K562 (cell line): ENCODE measurements around the gene DLL4. TPM values are rescaled to one million over a fixed set of nuclear protein-coding genes. Genes with fewer than 3 reads are reported as not detected.
A peak's percentile ranks its signal among the peaks of the same experiment; 100 is the strongest.

ENCODE experiments used
- BCOR ChIP-seq: fragments of 450-650 bp; IDR thresholded peaks from 2 replicates; pipeline ENCODE4 v1.6.1; 2016
- E2F6 ChIP-seq, 2 experiments: IDR thresholded peaks; 2 replicates each; pipeline ENCODE4 v1.6.1; 2011; ENCODE audit warnings: borderline replicate concordance in 1 of 2, control low read depth in 1 of 2, low read depth in 1 of 2, low read length in 1 of 2, mild to moderate bottlenecking in 1 of 2, mixed read lengths in 1 of 2, moderate library complexity in 1 of 2; ENCODE audit not compliant: insufficient read depth in 1 of 2, insufficient read length in 1 of 2, poor library complexity in 1 of 2, severe bottlenecking in 1 of 2; ENCODE audit errors: extremely low read depth in 1 of 2
- ELF2 ChIP-seq: fragments of 250-450 bp; sonication (Bioruptor Pico); IDR thresholded peaks from 2 replicates; pipeline ENCODE4 v1.5.0; 2021; ENCODE audit warnings: mild to moderate bottlenecking
- ERF ChIP-seq: fragments of 450-650 bp; formaldehyde crosslinking; IDR thresholded peaks from 2 replicates; pipeline ENCODE4 v1.4.0; 2020; ENCODE audit warnings: mild to moderate bottlenecking, mixed read lengths
- ETV1 ChIP-seq: fragments of 450-650 bp; conservative IDR thresholded peaks from 2 replicates; pipeline ENCODE4 v1.6.1; 2016; ENCODE audit warnings: missing genetic modification characterization, control low read depth, low read depth, missing compliant biosample characterization
- GTF2B ChIP-seq: IDR thresholded peaks from 2 replicates; pipeline ENCODE4 v1.6.1; 2011; ENCODE audit not compliant: insufficient read length; ENCODE audit errors: extremely low read depth
- HMG20A ChIP-seq: fragments of 450-650 bp; formaldehyde crosslinking; conservative IDR thresholded peaks from 2 replicates; pipeline ENCODE4 v1.4.0; 2020; ENCODE audit warnings: mild to moderate bottlenecking, mixed read lengths
- JUND ChIP-seq, 2 experiments: IDR thresholded peaks; 2 replicates in 1 of 2; 3 replicates in 1 of 2; pipeline ENCODE4 v1.6.1; 2011; ENCODE audit warnings: borderline replicate concordance in 2 of 2, low read depth in 2 of 2, low read length in 2 of 2, improper control_type of control experiment in 1 of 2, missing biosample characterization in 1 of 2, missing genetic modification characterization in 1 of 2, missing genetic modification reagents in 1 of 2
- MAX ChIP-seq: sonication (generic); formaldehyde crosslinking; IDR thresholded peaks from 2 replicates; pipeline ENCODE4 v1.9.0; 2022; ENCODE audit warnings: mild to moderate bottlenecking, missing genetic modification reagents
- RNF219 ChIP-seq: fragments of 250-450 bp; sonication (Bioruptor Pico); IDR thresholded peaks from 2 replicates; pipeline ENCODE4 v1.5.0; 2022; ENCODE audit warnings: mild to moderate bottlenecking
- USF1 ChIP-seq: sonication (generic); formaldehyde crosslinking; IDR thresholded peaks from 2 replicates; pipeline ENCODE4 v1.9.0; 2022; ENCODE audit warnings: mild to moderate bottlenecking, missing genetic modification reagents
- XRCC3 ChIP-seq: fragments of 450-650 bp; IDR thresholded peaks from 2 replicates; pipeline ENCODE4 v1.6.1; 2017; ENCODE audit warnings: mild to moderate bottlenecking, moderate library complexity
- XRCC5 ChIP-seq: fragments of 200-400 bp; formaldehyde crosslinking; IDR thresholded peaks from 2 replicates; pipeline ENCODE4 v1.6.1; 2017; ENCODE audit warnings: low read depth, mild to moderate bottlenecking, low read length
- ZBTB26 ChIP-seq: fragments of 450-650 bp; formaldehyde crosslinking; IDR thresholded peaks from 2 replicates; pipeline ENCODE4 v1.4.0; 2022; ENCODE audit warnings: missing genetic modification characterization
- ZEB2 ChIP-seq: fragments of 450-650 bp; IDR thresholded peaks from 2 replicates; pipeline ENCODE4 v1.6.1; 2016
- ZNF239 ChIP-seq: fragments of 250-450 bp; sonication (Bioruptor Pico); IDR thresholded peaks from 2 replicates; pipeline ENCODE4 v1.4.0; 2020; ENCODE audit warnings: mild to moderate bottlenecking
- ZNF3 ChIP-seq: fragments of 250-450 bp; sonication (Bioruptor Pico); IDR thresholded peaks from 2 replicates; pipeline ENCODE4 v1.5.0; 2021; ENCODE audit warnings: mild to moderate bottlenecking, moderate library complexity
- ZNF445 ChIP-seq: fragments of 250-450 bp; sonication (Bioruptor Pico); IDR thresholded peaks from 2 replicates; pipeline ENCODE4 v1.4.0; 2020; ENCODE audit warnings: low read depth, mild to moderate bottlenecking, moderate library complexity
- ZNF449 ChIP-seq: fragments of 250-450 bp; sonication (Bioruptor Pico); IDR thresholded peaks from 2 replicates; pipeline ENCODE4 v1.8.0; 2022; ENCODE audit warnings: moderate library complexity, mild to moderate bottlenecking, inconsistent platforms
- polyA plus RNA-seq, 8 experiments: library from polyadenylated mRNA; depleted of rRNA in 4 of 8; stranded (reverse) in 5 of 8; unstranded in 3 of 8; fragments of >200 nt; fragmentation: Nextera tagmentation in 2 of 8; fragmentation: Illumina TruSeq in 1 of 8; extraction: Ambion mirVana in 2 of 8; extraction: Trizol in 1 of 8; gene quantifications; 2 replicates each; pipeline versions ENCODE4 v1.2.1 to v1.2.3, GENCODE V29; 2011 to 2014; ENCODE audit warnings: inconsistent platforms in 1 of 8, missing spikeins in 1 of 8
- total RNA-seq, 7 experiments: library from RNA; depleted of rRNA in 6 of 7; stranded (reverse); fragments of >200 nt in 6 of 7; fragmentation: Illumina TruSeq in 2 of 7; extraction: Trizol in 2 of 7; gene quantifications; 2 replicates each; pipeline versions ENCODE4 v1.2.1 to v1.2.3, GENCODE V29; 2011 to 2021; ENCODE audit warnings: low replicate concordance in 1 of 7

Gene DLL4
- total and polyA plus RNA-seq, 9 of the 15 experiments (the other 6 are each of a cell fraction or from before 2014, with no cell fraction given): 0.04 to 1.1 (median 0.41) TPM; not detected in 1

GRCh38 chr15:40925863-40926658 is 3.1 kb upstream of the DLL4 start (continued):
- TF ChIP-seq ETV1 (tag) (no peak), ZBTB26 (CRISPR knock-in tag) (no peak), ZEB2 (no peak), HMG20A (CRISPR knock-in tag) (no peak), GTF2B (no peak), XRCC5 (peak; percentile 58; the same call in 1 of the 2 replicates), ELF2 (CRISPR knock-in tag) (no peak), E2F6 (IDR thresholded peaks at IDR 0.05; ENCODE audit: borderline replicate concordance in 1 of 2, extremely low read depth in 1 of 2, insufficient read depth in 1 of 2, insufficient read length in 1 of 2, low read depth in 1 of 2, low read length in 1 of 2, poor library complexity in 1 of 2, severe bottlenecking in 1 of 2) (peak in 1 of 2 experiments; percentile 74), BCOR (no peak), ZNF449 (no peak), MAX (peak; percentile 84), JUND (IDR thresholded peaks at IDR 0.05; ENCODE audit: borderline replicate concordance, low read depth, low read length) (no peak), JUND (tag; IDR thresholded peaks at IDR 0.05; ENCODE audit: borderline replicate concordance, low read depth, low read length) (no peak), ZNF445 (CRISPR knock-in tag) (no peak), RNF219 (no peak), ZNF239 (no peak), USF1 (CRISPR knock-in tag) (peak; percentile 32; the same call in 1 of the 2 replicates), ZNF3 (CRISPR knock-in tag) (no peak), XRCC3 (no peak), ERF (CRISPR knock-in tag) (no peak)
